ENCODE results near the gene OR4D11.
"Not testable (repeated sequence)": the region's sequence is repeated elsewhere in the genome, so short reads cannot be mapped to it uniquely, and the experiment has no call there.

The OR4D11 gene

GRCh38 chr11:59503276-59503675 is at the start of gene OR4D11:
Gene OR4D11 (plus strand): TSS chr11:59503576. CDS start chr11:59503576, 0 bp downstream.
- no peak for DNase-seq (ENCODE audit: low read depth)

- DNase-seq (ENCODE audit: low read depth), result no peak
These were observed 46.7 kb upstream of the OR4D11 start, which contains the start of gene OR4D6 for GRCh38 chr11:59456661-59457060. Gene OR4D6 (plus strand): TSS chr11:59456961. CDS start chr11:59456961, 0 bp downstream.

GRCh38 chr11:59459916-59460315 is 43.5 kb upstream of the OR4D11 start:
- DNase-seq (ENCODE audit: low read depth), result no peak

GRCh38 chr11:59463190-59463641 is 40.2 kb upstream of the OR4D11 start:
- no peak for DNase-seq (ENCODE audit: low read depth)

- no peak for DNase-seq (ENCODE audit: low read depth)
These were observed 30.4 kb upstream of the OR4D11 start, which contains the start of gene OR4D10 for GRCh38 chr11:59473015-59473414. Gene OR4D10 (plus strand): TSS chr11:59473315. CDS start chr11:59477430, 4,115 bp downstream.

- DNase-seq (ENCODE audit: low read depth), result no peak
These were observed 28.2 kb upstream of the OR4D11 start for GRCh38 chr11:59475176-59475575.

GRCh38 chr11:59479906-59480305 is 23.5 kb upstream of the OR4D11 start:
- no peak for DNase-seq (ENCODE audit: low read depth)

GRCh38 chr11:59480359-59480758 is 23.0 kb upstream of the OR4D11 start:
- DNase-seq (ENCODE audit: low read depth), result no peak

GRCh38 chr11:59501931-59502330 is 1.4 kb upstream of the OR4D11 start:
- DNase-seq (ENCODE audit: low read depth), result no peak

GRCh38 chr11:59510941-59511589 is 7.7 kb downstream of the OR4D11 start, which contains the start of gene OR4D9:
Gene OR4D9 (plus strand): TSS chr11:59511539. CDS start chr11:59514913, 3,374 bp downstream.
- DNase-seq (ENCODE audit: low read depth), result no peak

GRCh38 chr11:59511675-59512074 is 8.3 kb downstream of the OR4D11 start:
- DNase-seq (ENCODE audit: low read depth), result no peak

GRCh38 chr11:59520139-59520538 is 16.8 kb downstream of the OR4D11 start:
- not testable (repeated sequence) for DNase-seq (ENCODE audit: low read depth)

- no peak for DNase-seq (ENCODE audit: low read depth)
These were observed 17.4 kb downstream of the OR4D11 start for GRCh38 chr11:59520741-59521140.

- DNase-seq (ENCODE audit: low read depth), result no peak
These were observed 20.2 kb downstream of the OR4D11 start for GRCh38 chr11:59523541-59523940.

- DNase-seq (ENCODE audit: low read depth), result no peak
These were observed 25.3 kb downstream of the OR4D11 start for GRCh38 chr11:59528711-59529110.

- DNase-seq (ENCODE audit: low read depth), result no peak
These were observed 29.2 kb downstream of the OR4D11 start for GRCh38 chr11:59532620-59533019.

- DNase-seq (ENCODE audit: low read depth), result no peak
These were observed 31.3 kb downstream of the OR4D11 start for GRCh38 chr11:59534676-59535075.

GRCh38 chr11:59542142-59542810 is 38.9 kb downstream of the OR4D11 start:
- DNase-seq (ENCODE audit: low read depth), result no peak

GRCh38 chr11:59543713-59544112 is 40.3 kb downstream of the OR4D11 start:
- DNase-seq (ENCODE audit: low read depth), result not testable (repeated sequence)

- DNase-seq (ENCODE audit: low read depth), result no peak
These were observed 41.4 kb downstream of the OR4D11 start for GRCh38 chr11:59544869-59545178.

- no peak for DNase-seq (ENCODE audit: low read depth)
These were observed 42.0 kb downstream of the OR4D11 start for GRCh38 chr11:59545179-59546020.

GRCh38 chr11:59547605-59548308 is 44.4 kb downstream of the OR4D11 start:
- DNase-seq (ENCODE audit: low read depth), result not testable (repeated sequence)

Measured in activated T-cell treated with anti-CD3 and anti-CD28 coated beads for 48 hours (primary cell).